Muscle layer of duodenum (tissue), 2 donors: ENCODE results near the gene NHLRC4.

ENCODE experiments used
- H3K27ac ChIP-seq: one replicate; pipeline ENCODE4 v1.7.0; 2013; ENCODE audit warnings: mild to moderate bottlenecking, low read length
- H3K27me3 ChIP-seq: one replicate; pipeline ENCODE4 v1.7.0; 2013; ENCODE audit warnings: low read depth, mild to moderate bottlenecking, control low read depth, low read length
- H3K36me3 ChIP-seq, 2 donors: one replicate each; pipeline ENCODE4 v1.7.0; 2013; ENCODE audit warnings: low read length in 2 of 2, control low read depth in 1 of 2, mild to moderate bottlenecking in 1 of 2; ENCODE audit not compliant: insufficient read depth in 2 of 2, control insufficient read depth in 1 of 2
- H3K4me1 ChIP-seq, 2 donors: one replicate each; pipeline ENCODE4 v1.7.0; 2013; ENCODE audit warnings: low read length in 2 of 2, mild to moderate bottlenecking in 2 of 2, control low read depth in 1 of 2, moderate library complexity in 1 of 2; ENCODE audit not compliant: insufficient read depth in 2 of 2, control insufficient read depth in 1 of 2
- H3K4me3 ChIP-seq, 2 donors: one replicate each; pipeline ENCODE4 v1.7.0; 2013; ENCODE audit warnings: low read length in 2 of 2, low read depth in 1 of 2, mild to moderate bottlenecking in 1 of 2
- H3K9me3 ChIP-seq, 2 donors: one replicate each; pipeline ENCODE4 v1.7.0; 2013; ENCODE audit warnings: low read length in 2 of 2, control low read depth in 1 of 2, mild to moderate bottlenecking in 1 of 2; ENCODE audit not compliant: control insufficient read depth in 1 of 2
- donor health status: healthy.

The NHLRC4 gene

DNA sequence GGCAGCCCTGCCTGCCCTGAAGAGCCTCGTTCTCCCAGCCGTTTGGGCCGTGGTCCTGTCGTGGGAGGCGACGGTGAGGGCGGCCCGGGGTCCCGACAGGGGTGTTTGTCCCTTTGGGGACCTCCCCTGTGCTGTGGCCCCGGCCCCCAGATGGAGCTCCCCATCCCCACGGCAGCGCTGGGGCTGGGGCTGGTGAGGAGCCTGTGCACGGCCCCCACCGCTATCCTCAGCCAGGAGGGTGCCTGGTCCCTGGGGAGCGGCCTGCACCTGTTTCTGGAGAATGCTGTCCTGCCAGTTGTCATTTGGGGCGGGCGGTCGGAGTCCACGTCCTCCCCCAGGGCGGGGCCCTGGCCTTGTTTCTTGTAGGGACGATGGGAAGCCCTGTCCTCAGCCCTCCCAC lies 32.7 kb upstream of the NHLRC4 start:
- H3K4me3 ChIP-seq = no peak overlapping the region
- H3K4me1 ChIP-seq = peaks cover 0 to 14% of the 10 kb centered on the region in 2 donors
- no peaks in the 10 kb centered on the region for H3K9me3 ChIP-seq
- no peaks in the 10 kb centered on the region for H3K27me3 ChIP-seq
- H3K36me3 ChIP-seq = peaks cover 0 to 23% of the 10 kb centered on the region in 2 donors
- H3K27ac ChIP-seq = peak overlapping the region; percentile 31

- H3K4me3 ChIP-seq = no peak overlapping the region
- no peaks in the 10 kb centered on the region for H3K27me3 ChIP-seq
- H3K27ac ChIP-seq = peak overlapping the region; percentile 31
- H3K9me3 ChIP-seq = no peaks in the 10 kb centered on the region
- H3K4me1 ChIP-seq = peaks cover 0 to 7% of the 10 kb centered on the region in 2 donors
- H3K36me3 ChIP-seq = peaks cover 0 to 23% of the 10 kb centered on the region in 2 donors
Observed at GRCh38 chr16:534856-535445, 31.9 kb upstream of the NHLRC4 start.

DNA sequence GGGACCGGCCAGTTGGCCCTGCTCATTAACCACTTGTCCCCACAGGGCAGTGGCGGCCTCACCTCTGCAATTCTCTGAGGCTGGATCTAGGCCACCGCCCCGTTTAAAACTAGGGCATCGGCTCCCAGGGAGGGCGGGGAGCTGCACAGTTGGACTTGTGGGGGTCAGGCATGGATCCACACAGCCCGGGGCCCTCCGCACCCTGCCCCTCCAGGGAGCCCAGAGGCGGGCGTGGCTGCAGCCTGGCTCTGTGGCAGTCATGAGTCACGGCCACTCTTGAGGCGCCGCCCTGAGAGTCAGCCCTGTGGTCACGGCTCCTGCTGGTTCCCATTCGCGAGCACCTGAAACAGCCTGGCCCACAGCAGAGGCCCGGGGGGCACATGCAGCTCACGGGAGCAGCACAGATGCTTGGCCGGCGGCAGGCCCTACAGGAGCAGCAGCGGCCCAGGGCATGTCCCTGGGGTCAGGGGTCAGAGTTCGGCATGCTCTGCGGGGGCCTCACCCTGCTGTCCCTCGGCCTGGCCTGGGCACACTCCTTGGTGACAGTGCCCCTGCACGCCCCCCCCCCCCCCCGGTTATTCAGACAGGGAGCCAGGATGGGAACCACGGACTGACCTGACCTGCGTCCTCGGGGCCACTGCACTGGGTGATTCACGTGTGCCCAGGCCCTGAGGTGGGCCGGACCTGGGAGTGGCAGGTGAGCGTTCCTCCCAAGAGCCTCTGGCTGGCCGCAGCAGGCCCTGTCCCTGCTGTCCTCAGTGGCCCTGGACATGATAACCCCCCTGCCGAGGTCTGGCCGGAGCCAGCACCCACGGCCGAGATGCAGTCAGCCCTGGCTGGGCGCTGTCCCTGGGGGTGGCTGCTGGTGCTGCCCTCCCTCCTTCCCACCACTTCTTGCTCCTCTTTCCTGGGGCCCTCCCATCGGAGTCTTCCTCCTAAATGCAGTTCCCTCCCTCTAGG lies 31.1 kb upstream of the NHLRC4 start:
- Histone ChIP-seq H3K27me3 (no peaks in the 10 kb centered on the region), H3K9me3 (no peaks in the 10 kb centered on the region), H3K36me3 (peaks cover 0 to 23% of the 10 kb centered on the region in 2 donors), H3K4me1 (peaks cover 0 to under 1% of the 10 kb centered on the region in 2 donors), H3K27ac (no peak overlapping the region), H3K4me3 (no peak overlapping the region)

- no peaks in the 10 kb centered on the region for H3K27me3 ChIP-seq
- H3K27ac ChIP-seq = no peak overlapping the region
- H3K4me1 ChIP-seq = no peaks in the 10 kb centered on the region
- peaks cover 0 to 23% of the 10 kb centered on the region in 2 donors for H3K36me3 ChIP-seq
- H3K4me3 ChIP-seq = no peak overlapping the region
- no peaks in the 10 kb centered on the region for H3K9me3 ChIP-seq
Observed at GRCh38 chr16:536746-537145, 30.1 kb upstream of the NHLRC4 start.

DNA sequence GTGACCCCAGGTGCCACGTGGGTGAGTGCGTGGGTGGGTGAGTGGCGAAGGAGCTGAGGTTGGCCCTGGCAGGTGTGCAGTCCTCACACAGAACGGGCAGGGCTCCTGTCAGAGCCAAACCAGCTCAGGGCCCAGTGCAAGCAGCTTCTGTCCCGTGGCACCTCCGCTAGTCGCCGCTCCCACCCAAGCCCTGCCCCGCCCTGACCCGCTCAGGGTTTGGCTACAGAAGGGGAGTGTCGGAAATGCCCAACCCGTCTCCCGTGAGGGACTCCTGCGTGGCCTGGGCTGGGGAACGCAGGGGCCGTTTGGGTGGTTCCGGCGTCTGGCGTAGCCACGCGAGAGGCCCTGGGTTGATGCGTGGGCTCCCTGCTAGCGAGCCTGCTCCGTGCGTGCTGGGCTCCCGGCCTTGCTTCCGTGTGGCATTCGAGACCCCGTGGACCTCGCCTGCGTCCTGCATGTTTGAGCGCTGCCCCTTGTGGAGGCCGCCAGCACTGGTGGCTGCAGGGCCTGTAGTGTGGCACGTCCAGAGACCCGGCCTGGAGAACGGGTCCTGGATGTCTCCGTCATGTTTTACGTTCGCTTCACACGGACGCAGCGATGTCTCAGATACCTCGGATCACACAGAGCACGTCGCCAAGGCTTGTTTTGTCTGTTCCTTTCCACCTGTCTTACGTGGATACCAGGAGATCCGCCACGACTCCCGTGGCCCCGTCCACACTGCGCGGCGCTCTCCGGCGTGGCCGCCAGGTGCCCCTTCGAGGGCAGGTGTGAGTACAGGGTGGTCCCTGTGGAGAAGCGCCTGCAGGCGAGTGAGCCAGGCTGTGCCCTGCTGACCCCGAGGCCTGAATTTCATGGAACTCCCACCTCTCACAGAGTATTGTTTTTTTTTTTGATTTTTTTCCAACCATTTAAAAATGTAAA lies 29.1 kb upstream of the NHLRC4 start:
- Histone ChIP-seq H3K4me1 (no peaks in the 10 kb centered on the region), H3K27ac (no peak overlapping the region), H3K9me3 (no peaks in the 10 kb centered on the region), H3K4me3 (no peak overlapping the region), H3K27me3 (no peaks in the 10 kb centered on the region), H3K36me3 (peaks cover 0 to 23% of the 10 kb centered on the region in 2 donors)

- Histone ChIP-seq H3K4me3 (no peak overlapping the region), H3K4me1 (no peaks in the 10 kb centered on the region), H3K27ac (no peak overlapping the region), H3K9me3 (no peaks in the 10 kb centered on the region), H3K27me3 (no peaks in the 10 kb centered on the region), H3K36me3 (peaks cover 0 to 27% of the 10 kb centered on the region in 2 donors)
Observed at GRCh38 chr16:539901-540530, 26.8 kb upstream of the NHLRC4 start.

- no peak overlapping the region for H3K4me3 ChIP-seq
- no peaks in the 10 kb centered on the region for H3K27me3 ChIP-seq
- peaks cover 0 to 27% of the 10 kb centered on the region in 2 donors for H3K36me3 ChIP-seq
- no peaks in the 10 kb centered on the region for H3K4me1 ChIP-seq
- H3K9me3 ChIP-seq = no peaks in the 10 kb centered on the region
- no peak overlapping the region for H3K27ac ChIP-seq
Observed at GRCh38 chr16:540645-541340, 26.0 kb upstream of the NHLRC4 start.

DNA sequence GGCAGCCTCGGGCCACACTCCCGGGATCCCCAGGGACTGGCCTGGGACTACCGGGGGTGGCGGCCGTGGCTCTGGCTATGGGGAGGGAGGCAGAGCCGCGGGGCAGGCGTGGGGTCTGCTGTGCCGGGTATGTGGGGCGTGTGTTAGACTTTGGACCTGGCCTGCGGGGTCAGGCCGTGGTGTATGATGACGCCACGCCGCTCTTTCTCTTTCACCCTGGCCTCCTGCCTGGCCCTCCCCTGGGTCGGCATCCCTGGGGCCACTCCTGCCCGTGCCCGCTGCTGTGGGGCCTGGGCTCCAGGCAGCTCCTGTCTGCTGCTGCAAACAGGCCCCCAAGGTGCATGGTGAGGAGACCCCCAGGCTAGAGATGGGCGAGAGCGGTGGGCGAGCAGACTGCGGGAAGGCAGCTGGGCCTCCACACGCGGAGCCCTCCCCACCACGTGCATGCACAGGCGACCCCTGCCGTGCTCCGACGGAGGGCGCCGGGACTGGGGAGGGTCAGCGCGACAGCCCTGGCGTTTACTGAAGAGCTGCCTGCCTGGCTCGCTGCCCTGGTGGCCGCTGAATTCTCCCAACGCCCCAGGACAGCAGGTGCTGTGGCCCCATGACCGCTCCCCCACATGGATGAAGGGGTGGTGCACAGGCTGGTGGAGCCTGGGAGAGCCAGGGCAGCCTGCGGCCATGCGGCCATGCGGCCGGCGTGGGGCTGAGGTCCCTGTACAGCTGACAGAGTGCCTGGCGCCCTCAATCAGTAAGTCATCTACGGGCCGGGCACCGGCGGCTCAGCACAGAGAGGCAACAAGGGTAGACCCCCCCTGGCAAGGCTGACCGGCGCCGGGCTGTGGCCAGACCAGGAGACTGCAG lies 23.3 kb upstream of the NHLRC4 start:
- no peaks in the 10 kb centered on the region for H3K4me1 ChIP-seq
- H3K9me3 ChIP-seq = no peaks in the 10 kb centered on the region
- H3K36me3 ChIP-seq = peaks cover 0 to 16% of the 10 kb centered on the region in 2 donors
- H3K27me3 ChIP-seq = no peaks in the 10 kb centered on the region
- no peak overlapping the region for H3K27ac ChIP-seq
- H3K4me3 ChIP-seq = no peak overlapping the region

DNA sequence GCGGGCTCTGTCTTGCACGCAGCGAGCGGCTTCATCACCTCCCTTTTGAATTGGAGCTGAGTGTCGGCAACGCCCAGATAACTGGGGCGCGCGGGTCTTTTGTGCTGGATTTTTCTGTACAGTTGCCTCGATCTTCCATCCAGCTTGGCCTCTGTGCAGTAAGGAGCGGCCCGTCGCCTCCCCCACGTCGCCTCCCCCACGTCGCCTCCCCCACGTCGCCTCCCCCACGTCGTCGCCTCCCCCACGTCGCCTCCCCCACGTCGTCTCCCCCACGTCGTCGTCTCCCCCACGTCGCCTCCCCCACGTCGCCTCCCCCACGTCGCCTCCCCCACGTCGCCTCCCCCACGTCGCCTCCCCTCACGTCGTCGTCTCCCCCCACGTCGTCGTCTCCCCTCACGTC lies 22.3 kb upstream of the NHLRC4 start:
- no peaks in the 10 kb centered on the region for H3K9me3 ChIP-seq
- H3K4me3 ChIP-seq = no peak overlapping the region
- no peaks in the 10 kb centered on the region for H3K4me1 ChIP-seq
- no peak overlapping the region for H3K27ac ChIP-seq
- peaks cover 0 to 25% of the 10 kb centered on the region in 2 donors for H3K36me3 ChIP-seq
- H3K27me3 ChIP-seq = no peaks in the 10 kb centered on the region
